WTC11 (cell line): ENCODE results near the gene STK16. TPM values are rescaled to one million over a fixed set of nuclear protein-coding genes. Genes with fewer than 3 reads are reported as not detected.

Source experiments
- ATF1 ChIP-seq: sonication (generic); formaldehyde crosslinking; IDR thresholded peaks from 2 replicates; pipeline ENCODE4 v1.8.1; 2023; ENCODE audit warnings: mild to moderate bottlenecking, moderate library complexity, missing genetic modification reagents
- CREB1 ChIP-seq: sonication (generic); formaldehyde crosslinking; IDR thresholded peaks from 2 replicates; pipeline ENCODE4 v1.8.0; 2023; ENCODE audit warnings: mild to moderate bottlenecking, missing genetic modification reagents
- FOXP1 ChIP-seq: sonication (generic); formaldehyde crosslinking; IDR thresholded peaks from 2 replicates; pipeline ENCODE4 v1.8.0; 2022; ENCODE audit warnings: missing genetic modification reagents, mild to moderate bottlenecking, moderate library complexity, borderline replicate concordance
- GABPB1 ChIP-seq: sonication (generic); formaldehyde crosslinking; IDR thresholded peaks from 2 replicates; pipeline ENCODE4 v1.8.1; 2023; ENCODE audit warnings: mild to moderate bottlenecking, missing genetic modification reagents
- MYBL2 ChIP-seq: sonication (generic); formaldehyde crosslinking; IDR thresholded peaks from 2 replicates; pipeline ENCODE4 v1.8.1; 2023; ENCODE audit warnings: mild to moderate bottlenecking, moderate library complexity, missing genetic modification reagents
- NR2C2 ChIP-seq: sonication (generic); formaldehyde crosslinking; IDR thresholded peaks from 2 replicates; pipeline ENCODE4 v1.8.0; 2022; ENCODE audit warnings: mild to moderate bottlenecking, missing genetic modification reagents
- PRRX2 ChIP-seq: fragments of 250-450 bp; sonication (Bioruptor Pico); IDR thresholded peaks from 2 replicates; pipeline ENCODE4 v1.8.0; 2021; ENCODE audit warnings: mild to moderate bottlenecking
- SMAD3 ChIP-seq: sonication (generic); formaldehyde crosslinking; IDR thresholded peaks from 2 replicates; pipeline ENCODE4 v1.8.0; 2022; ENCODE audit warnings: missing genetic modification reagents, mild to moderate bottlenecking, borderline replicate concordance
- SMAD4 ChIP-seq: sonication (generic); formaldehyde crosslinking; IDR thresholded peaks from 2 replicates; pipeline ENCODE4 v1.8.0; 2022; ENCODE audit warnings: mild to moderate bottlenecking, missing genetic modification reagents
- TEAD1 ChIP-seq: sonication (generic); formaldehyde crosslinking; IDR thresholded peaks from 2 replicates; pipeline ENCODE4 v1.8.0; 2022; ENCODE audit warnings: mild to moderate bottlenecking, missing genetic modification reagents
- TP53 ChIP-seq: sonication (generic); formaldehyde crosslinking; IDR thresholded peaks from 2 replicates; pipeline ENCODE4 v1.8.1; 2023; ENCODE audit warnings: mild to moderate bottlenecking, missing genetic modification reagents
- ZNF219 ChIP-seq: sonication (generic); formaldehyde crosslinking; IDR thresholded peaks from 2 replicates; pipeline ENCODE4 v1.8.0; 2023; ENCODE audit warnings: missing genetic modification reagents, mild to moderate bottlenecking, borderline replicate concordance
- ZNF232 ChIP-seq: sonication (generic); formaldehyde crosslinking; IDR thresholded peaks from 2 replicates; pipeline ENCODE4 v1.8.0; 2022; ENCODE audit warnings: mild to moderate bottlenecking, missing genetic modification reagents
- ZNF416 ChIP-seq: fragments of 250-450 bp; sonication (Bioruptor Pico); IDR thresholded peaks from 2 replicates; pipeline ENCODE4 v1.9.0; 2021; ENCODE audit warnings: mild to moderate bottlenecking, inconsistent platforms
- total RNA-seq: library from RNA; stranded (reverse); gene quantifications from 3 replicates; pipeline ENCODE4 v1.2.3, GENCODE V29; 2021
- TF ChIP-seq, protein P1 (sequence below): sonication (generic); formaldehyde crosslinking; IDR thresholded peaks from 2 replicates; pipeline ENCODE4 v1.8.0; 2023; ENCODE audit warnings: missing genetic modification reagents, mild to moderate bottlenecking, borderline replicate concordance
- TF ChIP-seq, protein P2 (sequence below): sonication (generic); formaldehyde crosslinking; IDR thresholded peaks from 2 replicates; pipeline ENCODE4 v1.8.0; 2022; ENCODE audit warnings: mild to moderate bottlenecking, missing genetic modification reagents
- TF ChIP-seq, protein P3 (sequence below): sonication (generic); formaldehyde crosslinking; IDR thresholded peaks from 2 replicates; pipeline ENCODE4 v1.8.0; 2022; ENCODE audit warnings: mild to moderate bottlenecking, missing genetic modification reagents
- TF ChIP-seq, protein P4 (sequence below): sonication (generic); formaldehyde crosslinking; IDR thresholded peaks from 2 replicates; pipeline ENCODE4 v1.8.1; 2023; ENCODE audit warnings: mild to moderate bottlenecking, missing genetic modification reagents, borderline replicate concordance
- TF ChIP-seq, protein P5 (sequence below): sonication (generic); formaldehyde crosslinking; conservative IDR thresholded peaks from 2 replicates; pipeline ENCODE4 v1.8.1; 2022; ENCODE audit warnings: mild to moderate bottlenecking, missing genetic modification reagents
- TF ChIP-seq, protein P6 (sequence below): sonication (generic); formaldehyde crosslinking; IDR thresholded peaks from 2 replicates; pipeline ENCODE4 v1.8.0; 2022; ENCODE audit warnings: missing genetic modification reagents
- TF ChIP-seq, protein P7 (sequence below): fragments of 250-450 bp; sonication (Bioruptor Pico); IDR thresholded peaks from 2 replicates; pipeline ENCODE4 v1.8.0; 2021; ENCODE audit warnings: mild to moderate bottlenecking
- TF ChIP-seq, protein P8 (sequence below): sonication (generic); formaldehyde crosslinking; IDR thresholded peaks from 2 replicates; pipeline ENCODE4 v1.8.1; 2023; ENCODE audit warnings: mild to moderate bottlenecking, missing genetic modification reagents, moderate library complexity

The STK16 gene
- total RNA-seq, 1 experiment from 2014 or later, result 27.5 TPM

DNA sequence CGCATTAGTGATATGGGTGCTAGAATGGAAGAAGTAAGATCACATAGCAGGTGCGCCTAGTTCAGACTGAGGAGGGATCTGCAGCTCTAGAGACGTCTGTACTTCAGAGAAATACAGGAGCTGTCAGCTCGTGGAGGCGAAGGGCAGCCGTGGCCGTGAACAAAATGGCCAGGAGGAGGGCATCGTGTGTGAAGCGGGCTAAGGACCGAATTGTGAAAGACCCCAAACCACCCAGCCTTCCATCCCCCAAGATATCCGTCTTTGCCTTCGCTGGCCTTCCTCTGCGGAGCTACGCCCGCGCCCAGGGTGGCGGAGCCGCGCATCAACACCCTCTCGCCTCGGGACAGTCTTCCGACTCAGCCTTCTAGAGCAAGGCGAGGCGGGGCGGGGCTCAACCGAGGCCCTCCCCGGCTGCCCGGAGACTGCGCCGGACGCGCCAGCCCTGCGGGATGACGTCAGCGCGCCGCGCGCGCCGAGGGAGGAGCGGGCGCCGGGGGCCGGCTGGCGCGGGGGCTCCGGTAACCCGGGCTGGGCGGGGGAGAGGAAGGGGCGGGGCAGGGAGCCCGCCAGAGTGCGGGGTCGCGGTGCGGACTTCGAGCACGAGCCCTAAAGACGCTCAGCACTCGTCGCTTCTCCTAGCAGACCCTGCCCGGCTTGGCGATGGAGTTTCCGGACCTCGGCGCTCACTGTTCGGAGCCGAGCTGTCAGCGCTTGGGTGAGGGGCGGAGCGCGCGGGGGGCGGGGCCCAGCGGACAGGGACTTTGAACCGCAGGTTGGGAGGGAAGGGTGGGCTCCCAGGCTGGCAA is 38.7 kb upstream of the STK16 start, which contains the start of gene ZFAND2B (continued):
- TF ChIP-seq, protein P1, sequence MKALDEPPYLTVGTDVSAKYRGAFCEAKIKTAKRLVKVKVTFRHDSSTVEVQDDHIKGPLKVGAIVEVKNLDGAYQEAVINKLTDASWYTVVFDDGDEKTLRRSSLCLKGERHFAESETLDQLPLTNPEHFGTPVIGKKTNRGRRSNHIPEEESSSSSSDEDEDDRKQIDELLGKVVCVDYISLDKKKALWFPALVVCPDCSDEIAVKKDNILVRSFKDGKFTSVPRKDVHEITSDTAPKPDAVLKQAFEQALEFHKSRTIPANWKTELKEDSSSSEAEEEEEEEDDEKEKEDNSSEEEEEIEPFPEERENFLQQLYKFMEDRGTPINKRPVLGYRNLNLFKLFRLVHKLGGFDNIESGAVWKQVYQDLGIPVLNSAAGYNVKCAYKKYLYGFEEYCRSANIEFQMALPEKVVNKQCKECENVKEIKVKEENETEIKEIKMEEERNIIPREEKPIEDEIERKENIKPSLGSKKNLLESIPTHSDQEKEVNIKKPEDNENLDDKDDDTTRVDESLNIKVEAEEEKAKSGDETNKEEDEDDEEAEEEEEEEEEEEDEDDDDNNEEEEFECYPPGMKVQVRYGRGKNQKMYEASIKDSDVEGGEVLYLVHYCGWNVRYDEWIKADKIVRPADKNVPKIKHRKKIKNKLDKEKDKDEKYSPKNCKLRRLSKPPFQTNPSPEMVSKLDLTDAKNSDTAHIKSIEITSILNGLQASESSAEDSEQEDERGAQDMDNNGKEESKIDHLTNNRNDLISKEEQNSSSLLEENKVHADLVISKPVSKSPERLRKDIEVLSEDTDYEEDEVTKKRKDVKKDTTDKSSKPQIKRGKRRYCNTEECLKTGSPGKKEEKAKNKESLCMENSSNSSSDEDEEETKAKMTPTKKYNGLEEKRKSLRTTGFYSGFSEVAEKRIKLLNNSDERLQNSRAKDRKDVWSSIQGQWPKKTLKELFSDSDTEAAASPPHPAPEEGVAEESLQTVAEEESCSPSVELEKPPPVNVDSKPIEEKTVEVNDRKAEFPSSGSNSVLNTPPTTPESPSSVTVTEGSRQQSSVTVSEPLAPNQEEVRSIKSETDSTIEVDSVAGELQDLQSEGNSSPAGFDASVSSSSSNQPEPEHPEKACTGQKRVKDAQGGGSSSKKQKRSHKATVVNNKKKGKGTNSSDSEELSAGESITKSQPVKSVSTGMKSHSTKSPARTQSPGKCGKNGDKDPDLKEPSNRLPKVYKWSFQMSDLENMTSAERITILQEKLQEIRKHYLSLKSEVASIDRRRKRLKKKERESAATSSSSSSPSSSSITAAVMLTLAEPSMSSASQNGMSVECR (CRISPR knock-in tag), result 0 out of 2 replicates have a peak, but pooled peaks have one; percentile 80
- TF ChIP-seq, protein P2, sequence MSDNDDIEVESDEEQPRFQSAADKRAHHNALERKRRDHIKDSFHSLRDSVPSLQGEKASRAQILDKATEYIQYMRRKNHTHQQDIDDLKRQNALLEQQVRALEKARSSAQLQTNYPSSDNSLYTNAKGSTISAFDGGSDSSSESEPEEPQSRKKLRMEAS (CRISPR knock-in tag), result peak; percentile 59
- no peak for TF ChIP-seq ZNF219 (CRISPR knock-in tag)
- TF ChIP-seq, protein P3, sequence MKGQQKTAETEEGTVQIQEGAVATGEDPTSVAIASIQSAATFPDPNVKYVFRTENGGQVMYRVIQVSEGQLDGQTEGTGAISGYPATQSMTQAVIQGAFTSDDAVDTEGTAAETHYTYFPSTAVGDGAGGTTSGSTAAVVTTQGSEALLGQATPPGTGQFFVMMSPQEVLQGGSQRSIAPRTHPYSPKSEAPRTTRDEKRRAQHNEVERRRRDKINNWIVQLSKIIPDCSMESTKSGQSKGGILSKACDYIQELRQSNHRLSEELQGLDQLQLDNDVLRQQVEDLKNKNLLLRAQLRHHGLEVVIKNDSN (CRISPR knock-in tag), result no peak
- peak; percentile 52; the same call in 1 of the 2 replicates for TF ChIP-seq FOXP1 (CRISPR knock-in tag)
- no peak for TF ChIP-seq TP53 (CRISPR knock-in tag)
- peak; percentile 68; the same call in 1 of the 2 replicates for TF ChIP-seq TEAD1 (CRISPR knock-in tag)
- no peak for TF ChIP-seq ATF1
- TF ChIP-seq, protein P4, sequence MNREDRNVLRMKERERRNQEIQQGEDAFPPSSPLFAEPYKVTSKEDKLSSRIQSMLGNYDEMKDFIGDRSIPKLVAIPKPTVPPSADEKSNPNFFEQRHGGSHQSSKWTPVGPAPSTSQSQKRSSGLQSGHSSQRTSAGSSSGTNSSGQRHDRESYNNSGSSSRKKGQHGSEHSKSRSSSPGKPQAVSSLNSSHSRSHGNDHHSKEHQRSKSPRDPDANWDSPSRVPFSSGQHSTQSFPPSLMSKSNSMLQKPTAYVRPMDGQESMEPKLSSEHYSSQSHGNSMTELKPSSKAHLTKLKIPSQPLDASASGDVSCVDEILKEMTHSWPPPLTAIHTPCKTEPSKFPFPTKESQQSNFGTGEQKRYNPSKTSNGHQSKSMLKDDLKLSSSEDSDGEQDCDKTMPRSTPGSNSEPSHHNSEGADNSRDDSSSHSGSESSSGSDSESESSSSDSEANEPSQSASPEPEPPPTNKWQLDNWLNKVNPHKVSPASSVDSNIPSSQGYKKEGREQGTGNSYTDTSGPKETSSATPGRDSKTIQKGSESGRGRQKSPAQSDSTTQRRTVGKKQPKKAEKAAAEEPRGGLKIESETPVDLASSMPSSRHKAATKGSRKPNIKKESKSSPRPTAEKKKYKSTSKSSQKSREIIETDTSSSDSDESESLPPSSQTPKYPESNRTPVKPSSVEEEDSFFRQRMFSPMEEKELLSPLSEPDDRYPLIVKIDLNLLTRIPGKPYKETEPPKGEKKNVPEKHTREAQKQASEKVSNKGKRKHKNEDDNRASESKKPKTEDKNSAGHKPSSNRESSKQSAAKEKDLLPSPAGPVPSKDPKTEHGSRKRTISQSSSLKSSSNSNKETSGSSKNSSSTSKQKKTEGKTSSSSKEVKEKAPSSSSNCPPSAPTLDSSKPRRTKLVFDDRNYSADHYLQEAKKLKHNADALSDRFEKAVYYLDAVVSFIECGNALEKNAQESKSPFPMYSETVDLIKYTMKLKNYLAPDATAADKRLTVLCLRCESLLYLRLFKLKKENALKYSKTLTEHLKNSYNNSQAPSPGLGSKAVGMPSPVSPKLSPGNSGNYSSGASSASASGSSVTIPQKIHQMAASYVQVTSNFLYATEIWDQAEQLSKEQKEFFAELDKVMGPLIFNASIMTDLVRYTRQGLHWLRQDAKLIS (CRISPR knock-in tag), result no peak
- TF ChIP-seq SMAD4, result no peak
- TF ChIP-seq ZNF416 (CRISPR knock-in tag), result no peak
- TF ChIP-seq, protein P5, sequence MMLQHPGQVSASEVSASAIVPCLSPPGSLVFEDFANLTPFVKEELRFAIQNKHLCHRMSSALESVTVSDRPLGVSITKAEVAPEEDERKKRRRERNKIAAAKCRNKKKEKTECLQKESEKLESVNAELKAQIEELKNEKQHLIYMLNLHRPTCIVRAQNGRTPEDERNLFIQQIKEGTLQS (CRISPR knock-in tag), result no peak
- TF ChIP-seq, protein P6, sequence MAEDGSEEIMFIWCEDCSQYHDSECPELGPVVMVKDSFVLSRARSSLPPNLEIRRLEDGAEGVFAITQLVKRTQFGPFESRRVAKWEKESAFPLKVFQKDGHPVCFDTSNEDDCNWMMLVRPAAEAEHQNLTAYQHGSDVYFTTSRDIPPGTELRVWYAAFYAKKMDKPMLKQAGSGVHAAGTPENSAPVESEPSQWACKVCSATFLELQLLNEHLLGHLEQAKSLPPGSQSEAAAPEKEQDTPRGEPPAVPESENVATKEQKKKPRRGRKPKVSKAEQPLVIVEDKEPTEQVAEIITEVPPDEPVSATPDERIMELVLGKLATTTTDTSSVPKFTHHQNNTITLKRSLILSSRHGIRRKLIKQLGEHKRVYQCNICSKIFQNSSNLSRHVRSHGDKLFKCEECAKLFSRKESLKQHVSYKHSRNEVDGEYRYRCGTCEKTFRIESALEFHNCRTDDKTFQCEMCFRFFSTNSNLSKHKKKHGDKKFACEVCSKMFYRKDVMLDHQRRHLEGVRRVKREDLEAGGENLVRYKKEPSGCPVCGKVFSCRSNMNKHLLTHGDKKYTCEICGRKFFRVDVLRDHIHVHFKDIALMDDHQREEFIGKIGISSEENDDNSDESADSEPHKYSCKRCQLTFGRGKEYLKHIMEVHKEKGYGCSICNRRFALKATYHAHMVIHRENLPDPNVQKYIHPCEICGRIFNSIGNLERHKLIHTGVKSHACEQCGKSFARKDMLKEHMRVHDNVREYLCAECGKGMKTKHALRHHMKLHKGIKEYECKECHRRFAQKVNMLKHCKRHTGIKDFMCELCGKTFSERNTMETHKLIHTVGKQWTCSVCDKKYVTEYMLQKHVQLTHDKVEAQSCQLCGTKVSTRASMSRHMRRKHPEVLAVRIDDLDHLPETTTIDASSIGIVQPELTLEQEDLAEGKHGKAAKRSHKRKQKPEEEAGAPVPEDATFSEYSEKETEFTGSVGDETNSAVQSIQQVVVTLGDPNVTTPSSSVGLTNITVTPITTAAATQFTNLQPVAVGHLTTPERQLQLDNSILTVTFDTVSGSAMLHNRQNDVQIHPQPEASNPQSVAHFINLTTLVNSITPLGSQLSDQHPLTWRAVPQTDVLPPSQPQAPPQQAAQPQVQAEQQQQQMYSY (CRISPR knock-in tag), result no peak
- peak; percentile 74; the same call in 1 of the 2 replicates for TF ChIP-seq PRRX2 (CRISPR knock-in tag)
- TF ChIP-seq NR2C2 (CRISPR knock-in tag), result no peak
- TF ChIP-seq GABPB1 (CRISPR knock-in tag), result 0 out of 2 replicates have a peak, but pooled peaks have one; percentile 51
- TF ChIP-seq, protein P7, sequence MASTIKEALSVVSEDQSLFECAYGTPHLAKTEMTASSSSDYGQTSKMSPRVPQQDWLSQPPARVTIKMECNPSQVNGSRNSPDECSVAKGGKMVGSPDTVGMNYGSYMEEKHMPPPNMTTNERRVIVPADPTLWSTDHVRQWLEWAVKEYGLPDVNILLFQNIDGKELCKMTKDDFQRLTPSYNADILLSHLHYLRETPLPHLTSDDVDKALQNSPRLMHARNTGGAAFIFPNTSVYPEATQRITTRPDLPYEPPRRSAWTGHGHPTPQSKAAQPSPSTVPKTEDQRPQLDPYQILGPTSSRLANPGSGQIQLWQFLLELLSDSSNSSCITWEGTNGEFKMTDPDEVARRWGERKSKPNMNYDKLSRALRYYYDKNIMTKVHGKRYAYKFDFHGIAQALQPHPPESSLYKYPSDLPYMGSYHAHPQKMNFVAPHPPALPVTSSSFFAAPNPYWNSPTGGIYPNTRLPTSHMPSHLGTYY, result 0 out of 2 replicates have a peak, but pooled peaks have one; percentile 11
- TF ChIP-seq MYBL2 (CRISPR knock-in tag), result no peak
- TF ChIP-seq CREB1 (CRISPR knock-in tag), result no peak
- TF ChIP-seq SMAD3 (CRISPR knock-in tag), result peak; percentile 44; the same call in 1 of the 2 replicates
- peak; percentile 39; the same call in 1 of the 2 replicates for TF ChIP-seq ZNF232 (CRISPR knock-in tag)
- TF ChIP-seq, protein P8, sequence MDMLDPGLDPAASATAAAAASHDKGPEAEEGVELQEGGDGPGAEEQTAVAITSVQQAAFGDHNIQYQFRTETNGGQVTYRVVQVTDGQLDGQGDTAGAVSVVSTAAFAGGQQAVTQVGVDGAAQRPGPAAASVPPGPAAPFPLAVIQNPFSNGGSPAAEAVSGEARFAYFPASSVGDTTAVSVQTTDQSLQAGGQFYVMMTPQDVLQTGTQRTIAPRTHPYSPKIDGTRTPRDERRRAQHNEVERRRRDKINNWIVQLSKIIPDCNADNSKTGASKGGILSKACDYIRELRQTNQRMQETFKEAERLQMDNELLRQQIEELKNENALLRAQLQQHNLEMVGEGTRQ (CRISPR knock-in tag), result peak; percentile 44
